ENCODE data around the gene LRFN2.

DNA sequence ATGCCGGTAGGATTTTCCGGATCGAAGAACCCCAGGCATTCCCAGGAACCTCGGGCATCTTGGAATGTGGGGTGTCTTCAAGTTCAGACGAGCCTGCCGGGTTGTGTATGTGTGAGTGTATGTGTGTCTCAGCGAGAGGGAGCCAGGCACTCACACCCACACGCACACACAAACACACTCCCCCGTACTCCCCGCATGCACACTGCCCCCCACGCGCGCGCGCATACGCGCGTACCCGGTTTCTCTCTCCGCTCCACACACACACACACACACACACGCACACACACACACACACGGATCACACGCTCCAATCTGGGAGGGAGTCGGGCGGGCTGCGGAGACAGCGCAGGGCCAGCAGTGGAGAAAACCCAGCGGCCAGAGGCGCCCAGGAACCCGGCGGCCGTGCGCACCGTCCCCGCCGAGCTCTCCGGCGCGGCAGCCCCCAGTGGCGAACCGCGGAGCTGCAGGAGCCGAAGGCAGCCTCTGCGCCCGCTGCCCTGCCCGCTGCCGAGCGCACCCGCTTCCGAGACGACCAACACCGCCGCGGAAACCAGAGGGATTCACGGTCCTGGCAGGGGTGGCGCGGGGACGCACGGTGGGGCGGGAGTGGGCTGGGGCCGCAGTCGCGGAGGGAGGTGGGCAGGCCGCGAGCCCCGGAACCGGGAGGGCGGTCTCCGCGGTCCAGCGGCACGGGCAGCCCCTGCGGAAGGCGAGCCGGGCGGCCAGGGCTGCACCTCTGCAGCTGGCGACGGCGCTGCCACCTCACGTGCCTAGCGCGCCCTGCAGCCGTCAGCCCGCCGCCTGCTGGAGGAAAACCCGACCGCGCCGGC lies at the start of gene LRFN2:
- TF ChIP-seq SP1 (IDR thresholded peaks at IDR 0.05) (no peak), YY1 (IDR thresholded peaks at IDR 0.05) (no peak), NR2F2 (IDR thresholded peaks at IDR 0.05) (no peak), GABPA (IDR thresholded peaks at IDR 0.05 in 1 of 2, conservative IDR thresholded peaks at IDR 0.05 in 1 of 2) (no peak)
- TF ChIP-seq, protein P1, sequence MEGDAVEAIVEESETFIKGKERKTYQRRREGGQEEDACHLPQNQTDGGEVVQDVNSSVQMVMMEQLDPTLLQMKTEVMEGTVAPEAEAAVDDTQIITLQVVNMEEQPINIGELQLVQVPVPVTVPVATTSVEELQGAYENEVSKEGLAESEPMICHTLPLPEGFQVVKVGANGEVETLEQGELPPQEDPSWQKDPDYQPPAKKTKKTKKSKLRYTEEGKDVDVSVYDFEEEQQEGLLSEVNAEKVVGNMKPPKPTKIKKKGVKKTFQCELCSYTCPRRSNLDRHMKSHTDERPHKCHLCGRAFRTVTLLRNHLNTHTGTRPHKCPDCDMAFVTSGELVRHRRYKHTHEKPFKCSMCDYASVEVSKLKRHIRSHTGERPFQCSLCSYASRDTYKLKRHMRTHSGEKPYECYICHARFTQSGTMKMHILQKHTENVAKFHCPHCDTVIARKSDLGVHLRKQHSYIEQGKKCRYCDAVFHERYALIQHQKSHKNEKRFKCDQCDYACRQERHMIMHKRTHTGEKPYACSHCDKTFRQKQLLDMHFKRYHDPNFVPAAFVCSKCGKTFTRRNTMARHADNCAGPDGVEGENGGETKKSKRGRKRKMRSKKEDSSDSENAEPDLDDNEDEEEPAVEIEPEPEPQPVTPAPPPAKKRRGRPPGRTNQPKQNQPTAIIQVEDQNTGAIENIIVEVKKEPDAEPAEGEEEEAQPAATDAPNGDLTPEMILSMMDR (IDR thresholded peaks at IDR 0.05; ENCODE audit: low read depth, low read length, missing input control) = peak; percentile 78
